Caco-2 (cell line): ENCODE results near the gene ARHGEF12. TPM values are rescaled to one million over a fixed set of nuclear protein-coding genes. Genes with fewer than 3 reads are reported as not detected.

ENCODE experiments used
- BruUV-seq: library from RNA; stranded (reverse); fragments of 400-500 nt; replicated peaks from 2 replicates; lab custom pipeline; 2021; lab: Mats Ljungman, UMichigan
- CTCF ChIA-PET: fragments of 300-600 bp; sonication (Branson Sonifier 250); formaldehyde crosslinking; loops from one replicate; lab custom pipeline; 2022; ENCODE audit warnings: antibody characterized with exemption; lab: Charles Lee
- POLR2A ChIA-PET: fragments of 300-600 bp; sonication (Branson Sonifier 250); formaldehyde crosslinking; loops from one replicate; lab custom pipeline; 2022; ENCODE audit warnings: antibody characterized with exemption; lab: Charles Lee
- DNase-seq, 2 experiments: peaks; one replicate each; pipeline versions ENCODE4 v3.0.0 to v3.0.0-alpha.2; 2020 to 2022
- H3K27me3 ChIP-seq: replicated peaks from 2 replicates; pipeline ENCODE4 v1.6.0; 2011; ENCODE audit warnings: low read length; ENCODE audit not compliant: control insufficient read depth, insufficient read depth
- H3K36me3 ChIP-seq: 2 replicates; pipeline ENCODE4 v1.5.1; 2011; ENCODE audit warnings: low read length; ENCODE audit not compliant: control insufficient read depth, insufficient read depth
- H3K4me1 ChIP-seq: fragments of 250-450 bp; sonication (Bioruptor Pico); 2 replicates; pipeline ENCODE4 v1.5.1; 2020; ENCODE audit warnings: mild to moderate bottlenecking
- H3K4me3 ChIP-seq: 2 replicates; pipeline ENCODE4 v1.5.1; 2011; ENCODE audit warnings: low read depth, mild to moderate bottlenecking, control low read depth, low read length
- H3K9me3 ChIP-seq: fragments of 250-450 bp; sonication (Bioruptor Pico); 2 replicates; pipeline ENCODE4 v1.5.1; 2020; ENCODE audit warnings: mild to moderate bottlenecking, moderate library complexity
- H3K27ac Mint-ChIP-seq: one replicate; pipeline ENCODE4 v1.8.0; 2022; ENCODE audit warnings: mixed read lengths; ENCODE audit not compliant: unreplicated experiment
- H3K27me3 Mint-ChIP-seq: one replicate; pipeline ENCODE4 v1.8.0; 2022; ENCODE audit warnings: mixed read lengths; ENCODE audit not compliant: insufficient read depth, unreplicated experiment
- H3K36me3 Mint-ChIP-seq: one replicate; pipeline ENCODE4 v1.8.0; 2022; ENCODE audit warnings: mild to moderate bottlenecking, mixed read lengths; ENCODE audit not compliant: insufficient read depth, unreplicated experiment
- H3K4me1 Mint-ChIP-seq: one replicate; pipeline ENCODE4 v1.8.0; 2022; ENCODE audit warnings: low read depth, mixed read lengths; ENCODE audit not compliant: unreplicated experiment
- H3K4me3 Mint-ChIP-seq: one replicate; pipeline ENCODE4 v1.8.0; 2022; ENCODE audit warnings: mild to moderate bottlenecking, moderate library complexity, mixed read lengths; ENCODE audit not compliant: unreplicated experiment
- H3K9me3 Mint-ChIP-seq: one replicate; pipeline ENCODE4 v1.8.0; 2022; ENCODE audit warnings: mixed read lengths; ENCODE audit not compliant: unreplicated experiment
- intact Hi-C: fragments of 100-400 bp; cut with micrococcal nuclease; formaldehyde crosslinking; loops from one replicate; pipeline ENCODE4 v1.10.0; 2022; ENCODE audit not compliant: unreplicated experiment
- total RNA-seq: library from RNA; stranded (reverse); gene quantifications from 2 replicates; pipeline ENCODE4 v1.2.3, GENCODE V29; 2022
- TF ChIP-seq, protein P1 (sequence below), 2 experiments: fragments of 200-600 bp in 1 of 2; IDR thresholded peaks; 1 replicate in 1 of 2; 2 replicates in 1 of 2; pipeline versions ENCODE4 v1.5.1 to v1.8.0; 2011 to 2022; ENCODE audit warnings: antibody characterized with exemption in 1 of 2, control low read depth in 1 of 2, inconsistent platforms in 1 of 2, low read depth in 1 of 2, low read length in 1 of 2, mild to moderate bottlenecking in 1 of 2, moderate library complexity in 1 of 2; ENCODE audit not compliant: insufficient read depth in 1 of 2, severe bottlenecking in 1 of 2, unreplicated experiment in 1 of 2

ARHGEF12 gene
- total RNA-seq, 1 experiment from 2014 or later, result 89.3 TPM

GRCh38 chr11:120499088-120499487 lies 162.9 kb downstream of the ARHGEF12 start:
- no TSS peak for BruUV-seq
- Histone ChIP-seq H3K4me3 (no peak overlapping the region), H3K9me3 (no peaks in the 10 kb centered on the region), H3K4me1 (no peaks in the 10 kb centered on the region), H3K27me3 (no peaks in the 10 kb centered on the region), H3K36me3 (no peaks in the 10 kb centered on the region)
- Mint-ChIP-seq H3K4me3 (no peak overlapping the region), H3K4me1 (peaks cover 13% of the 10 kb centered on the region), H3K36me3 (no peaks in the 10 kb centered on the region), H3K27me3 (peaks cover 2% of the 10 kb centered on the region), H3K27ac (no peak overlapping the region), H3K9me3 (no peaks in the 10 kb centered on the region)
- ChIA-PET POLR2A (no interaction called here), CTCF (interaction anchor here (0.7 kb wide), 1 partner anchor 166 kb away, joined by 4 read pairs; no protein-coding TSS in a partner anchor)
- no peak for DNase-seq
- TF ChIP-seq, protein P1, sequence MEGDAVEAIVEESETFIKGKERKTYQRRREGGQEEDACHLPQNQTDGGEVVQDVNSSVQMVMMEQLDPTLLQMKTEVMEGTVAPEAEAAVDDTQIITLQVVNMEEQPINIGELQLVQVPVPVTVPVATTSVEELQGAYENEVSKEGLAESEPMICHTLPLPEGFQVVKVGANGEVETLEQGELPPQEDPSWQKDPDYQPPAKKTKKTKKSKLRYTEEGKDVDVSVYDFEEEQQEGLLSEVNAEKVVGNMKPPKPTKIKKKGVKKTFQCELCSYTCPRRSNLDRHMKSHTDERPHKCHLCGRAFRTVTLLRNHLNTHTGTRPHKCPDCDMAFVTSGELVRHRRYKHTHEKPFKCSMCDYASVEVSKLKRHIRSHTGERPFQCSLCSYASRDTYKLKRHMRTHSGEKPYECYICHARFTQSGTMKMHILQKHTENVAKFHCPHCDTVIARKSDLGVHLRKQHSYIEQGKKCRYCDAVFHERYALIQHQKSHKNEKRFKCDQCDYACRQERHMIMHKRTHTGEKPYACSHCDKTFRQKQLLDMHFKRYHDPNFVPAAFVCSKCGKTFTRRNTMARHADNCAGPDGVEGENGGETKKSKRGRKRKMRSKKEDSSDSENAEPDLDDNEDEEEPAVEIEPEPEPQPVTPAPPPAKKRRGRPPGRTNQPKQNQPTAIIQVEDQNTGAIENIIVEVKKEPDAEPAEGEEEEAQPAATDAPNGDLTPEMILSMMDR (IDR thresholded peaks at IDR 0.05; ENCODE audit: insufficient read depth in 1 of 2, low read depth in 1 of 2, low read length in 1 of 2, severe bottlenecking in 1 of 2, unreplicated experiment in 1 of 2), result no peak
- intact Hi-C loops, result no loop called here

DNA sequence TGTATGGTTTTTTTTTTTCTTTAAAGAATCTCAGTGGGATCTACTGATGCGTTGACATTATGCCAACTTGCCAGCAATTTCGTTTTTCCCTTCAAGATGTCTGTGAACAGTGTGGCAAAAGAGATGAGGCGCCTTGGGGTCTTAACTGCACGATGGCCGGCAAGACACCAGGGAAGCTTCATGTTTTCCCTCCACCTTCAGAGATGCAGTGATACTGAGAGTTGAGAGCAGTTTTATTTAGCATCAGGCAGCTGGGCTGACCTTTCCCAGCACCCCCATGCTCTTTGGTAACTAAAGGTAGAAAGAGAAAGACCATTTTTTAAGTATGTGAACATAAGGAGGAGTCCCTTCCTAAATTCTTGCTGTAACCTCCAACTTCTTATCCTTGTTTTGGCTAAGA lies 163.6 kb downstream of the ARHGEF12 start:
- Histone ChIP-seq H3K27me3 (no peaks in the 10 kb centered on the region), H3K4me1 (no peaks in the 10 kb centered on the region), H3K4me3 (no peak overlapping the region), H3K36me3 (no peaks in the 10 kb centered on the region), H3K9me3 (no peaks in the 10 kb centered on the region)
- Mint-ChIP-seq H3K9me3 (no peaks in the 10 kb centered on the region), H3K4me1 (peaks cover 10% of the 10 kb centered on the region), H3K36me3 (no peaks in the 10 kb centered on the region), H3K27me3 (peaks cover 2% of the 10 kb centered on the region), H3K4me3 (no peak overlapping the region), H3K27ac (no peak overlapping the region)
- TF ChIP-seq, protein P1 (IDR thresholded peaks at IDR 0.05; ENCODE audit: insufficient read depth in 1 of 2, low read depth in 1 of 2, low read length in 1 of 2, severe bottlenecking in 1 of 2, unreplicated experiment in 1 of 2), result no peak
- ChIA-PET CTCF (interaction anchor here (0.7 kb wide), 1 partner anchor 167 kb away, joined by 4 read pairs; no protein-coding TSS in a partner anchor), POLR2A (no interaction called here)
- DNase-seq, result no peak
- intact Hi-C loops, result no loop called here
- BruUV-seq, result no TSS peak

DNA sequence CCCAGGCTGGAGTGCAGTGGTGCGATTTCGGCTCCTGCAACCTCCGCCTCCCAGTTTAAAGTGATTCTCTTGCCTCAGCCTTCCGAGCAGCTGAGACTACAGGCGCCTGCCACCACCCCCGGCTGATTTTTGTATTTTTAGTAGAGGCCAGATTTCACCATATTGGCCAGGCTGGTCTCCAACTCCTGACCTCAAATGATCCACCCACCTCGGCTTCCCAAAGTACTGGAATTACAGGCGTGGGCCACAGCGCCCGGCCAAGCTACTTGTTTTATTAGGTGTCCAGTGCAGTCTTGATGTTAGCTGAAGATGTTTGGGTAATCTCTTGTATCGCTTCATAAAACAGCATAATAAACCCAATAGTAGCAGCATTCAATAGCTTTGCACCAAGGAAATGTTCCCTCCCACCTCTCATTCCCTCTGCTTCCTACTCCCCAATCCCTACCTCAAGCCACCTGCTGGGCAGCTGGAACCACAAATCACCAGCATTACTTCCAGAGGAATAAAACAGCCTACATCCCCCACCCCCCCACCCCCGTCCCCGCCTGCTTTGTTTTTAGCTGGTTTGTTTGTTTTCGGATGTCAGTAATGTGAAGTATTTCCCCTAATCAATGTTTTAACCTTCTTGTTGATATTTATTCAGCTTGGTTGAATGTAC lies 164.3 kb downstream of the ARHGEF12 start:
- CTCF ChIA-PET, result interaction anchor here (0.5 to 2.2 kb wide), 4 partner anchors 184 to 747 kb away, joined by 3 to 10 read pairs (median 4); no protein-coding TSS in a partner anchor
- no TSS peak for BruUV-seq
- intact Hi-C loops, result no loop called here
- Histone ChIP-seq H3K36me3 (no peaks in the 10 kb centered on the region), H3K9me3 (no peaks in the 10 kb centered on the region), H3K4me3 (no peak overlapping the region), H3K27me3 (no peaks in the 10 kb centered on the region), H3K4me1 (no peaks in the 10 kb centered on the region)
- Mint-ChIP-seq H3K27ac (no peak overlapping the region), H3K27me3 (peaks cover 2% of the 10 kb centered on the region), H3K4me3 (no peak overlapping the region), H3K36me3 (no peaks in the 10 kb centered on the region), H3K9me3 (no peaks in the 10 kb centered on the region), H3K4me1 (peaks cover 7% of the 10 kb centered on the region)
- TF ChIP-seq, protein P1 (IDR thresholded peaks at IDR 0.05; ENCODE audit: insufficient read depth in 1 of 2, low read depth in 1 of 2, low read length in 1 of 2, severe bottlenecking in 1 of 2, unreplicated experiment in 1 of 2), result no peak
- POLR2A ChIA-PET, result no interaction called here
- DNase-seq, result no peak
